HepG2 (cell line): ENCODE results near the gene TPRN. TPM values are rescaled to one million over a fixed set of nuclear protein-coding genes. Genes with fewer than 3 reads are reported as not detected.

ENCODE experiments used
- EZH2 ChIP-seq: conservative IDR thresholded peaks from 2 replicates; pipeline ENCODE4 v1.6.1; 2012; ENCODE audit warnings: mild to moderate bottlenecking, low read depth, low read length, moderate library complexity
- FOXC1 ChIP-seq: sonication (generic); formaldehyde crosslinking; IDR thresholded peaks from 2 replicates; pipeline ENCODE4 v1.8.0; 2022; ENCODE audit warnings: mild to moderate bottlenecking, missing genetic modification reagents, borderline replicate concordance
- GLI4 ChIP-seq: sonication (generic); formaldehyde crosslinking; IDR thresholded peaks from 2 replicates; pipeline ENCODE4 v1.5.1; 2020; ENCODE audit warnings: missing genetic modification reagents, mild to moderate bottlenecking, moderate library complexity, borderline replicate concordance
- HCFC1 ChIP-seq: fragments of 150-350 bp; IDR thresholded peaks from 2 replicates; pipeline ENCODE4 v1.6.1; 2014; ENCODE audit warnings: low read depth, low read length
- SNRNP70 ChIP-seq: fragments of 200-400 bp; formaldehyde crosslinking; IDR thresholded peaks from 2 replicates; pipeline ENCODE4 v1.6.1; 2017; ENCODE audit warnings: mild to moderate bottlenecking, low read depth, low read length, moderate library complexity
- ZNF383 ChIP-seq: sonication (generic); formaldehyde crosslinking; IDR thresholded peaks from 2 replicates; pipeline ENCODE4 v1.4.0; 2020; ENCODE audit warnings: missing genetic modification reagents, mild to moderate bottlenecking, borderline replicate concordance
- ZNF703 ChIP-seq: sonication (generic); formaldehyde crosslinking; IDR thresholded peaks from 2 replicates; pipeline ENCODE4 v1.5.1; 2020; ENCODE audit warnings: missing genetic modification reagents, mild to moderate bottlenecking, moderate library complexity, borderline replicate concordance
- ZNF746 ChIP-seq: sonication (generic); formaldehyde crosslinking; IDR thresholded peaks from 2 replicates; pipeline ENCODE4 v1.8.0; 2022; ENCODE audit warnings: mild to moderate bottlenecking, missing genetic modification reagents
- ZNF883 ChIP-seq: sonication (generic); formaldehyde crosslinking; IDR thresholded peaks from 2 replicates; pipeline ENCODE4 v1.5.1; 2020; ENCODE audit warnings: mild to moderate bottlenecking, missing genetic modification reagents; ENCODE audit errors: not compliant biosample characterization
- ZNF891 ChIP-seq: sonication (generic); formaldehyde crosslinking; IDR thresholded peaks from 2 replicates; pipeline ENCODE4 v1.5.0; 2020; ENCODE audit warnings: mild to moderate bottlenecking, missing genetic modification reagents
- polyA plus RNA-seq, 8 experiments: library from polyadenylated mRNA; depleted of rRNA in 3 of 8; stranded (reverse) in 7 of 8; unstranded in 1 of 8; fragments of >200 nt; fragmentation: Illumina TruSeq in 4 of 8; extraction: Trizol in 4 of 8; gene quantifications; 2 replicates each; pipeline versions ENCODE4 v1.2.1 to v1.2.3, GENCODE V29; 2011 to 2016; ENCODE audit warnings: low read depth in 4 of 8, missing spikeins in 1 of 8, mixed read lengths in 1 of 8; ENCODE audit not compliant: insufficient read depth in 1 of 8
- total RNA-seq, 5 experiments: library from RNA; depleted of rRNA; stranded (reverse); fragments of >200 nt; fragmentation: Illumina TruSeq; extraction: Trizol; gene quantifications; 2 replicates each; pipeline ENCODE4 v1.2.3, GENCODE V29; 2016; ENCODE audit warnings: low read depth in 1 of 5
- TF ChIP-seq, protein P1 (sequence below): IDR thresholded peaks from 2 replicates; pipeline ENCODE4 v1.6.1; 2016; ENCODE audit warnings: missing genetic modification reagents, missing compliant biosample characterization
- TF ChIP-seq, protein P2 (sequence below): sonication (generic); formaldehyde crosslinking; IDR thresholded peaks from 2 replicates; pipeline ENCODE4 v1.5.0; 2020; ENCODE audit warnings: missing genetic modification reagents
- TF ChIP-seq, protein P3 (sequence below): sonication (generic); formaldehyde crosslinking; IDR thresholded peaks from 2 replicates; pipeline ENCODE4 v1.4.0; 2020; ENCODE audit warnings: low read depth, mild to moderate bottlenecking, missing genetic modification reagents
- TF ChIP-seq, protein P4 (sequence below): sonication (generic); formaldehyde crosslinking; IDR thresholded peaks from 2 replicates; pipeline ENCODE4 v1.4.0; 2020; ENCODE audit warnings: missing genetic modification reagents
- TF ChIP-seq, protein P5 (sequence below): sonication (generic); formaldehyde crosslinking; IDR thresholded peaks from 2 replicates; pipeline ENCODE4 v1.5.0; 2020; ENCODE audit warnings: mild to moderate bottlenecking, missing genetic modification reagents

The TPRN gene
- total and polyA plus RNA-seq, 2 of the 13 experiments (the other 11 are each of a cell fraction or from before 2014, with no cell fraction given): 10.1 to 19.2 TPM

DNA sequence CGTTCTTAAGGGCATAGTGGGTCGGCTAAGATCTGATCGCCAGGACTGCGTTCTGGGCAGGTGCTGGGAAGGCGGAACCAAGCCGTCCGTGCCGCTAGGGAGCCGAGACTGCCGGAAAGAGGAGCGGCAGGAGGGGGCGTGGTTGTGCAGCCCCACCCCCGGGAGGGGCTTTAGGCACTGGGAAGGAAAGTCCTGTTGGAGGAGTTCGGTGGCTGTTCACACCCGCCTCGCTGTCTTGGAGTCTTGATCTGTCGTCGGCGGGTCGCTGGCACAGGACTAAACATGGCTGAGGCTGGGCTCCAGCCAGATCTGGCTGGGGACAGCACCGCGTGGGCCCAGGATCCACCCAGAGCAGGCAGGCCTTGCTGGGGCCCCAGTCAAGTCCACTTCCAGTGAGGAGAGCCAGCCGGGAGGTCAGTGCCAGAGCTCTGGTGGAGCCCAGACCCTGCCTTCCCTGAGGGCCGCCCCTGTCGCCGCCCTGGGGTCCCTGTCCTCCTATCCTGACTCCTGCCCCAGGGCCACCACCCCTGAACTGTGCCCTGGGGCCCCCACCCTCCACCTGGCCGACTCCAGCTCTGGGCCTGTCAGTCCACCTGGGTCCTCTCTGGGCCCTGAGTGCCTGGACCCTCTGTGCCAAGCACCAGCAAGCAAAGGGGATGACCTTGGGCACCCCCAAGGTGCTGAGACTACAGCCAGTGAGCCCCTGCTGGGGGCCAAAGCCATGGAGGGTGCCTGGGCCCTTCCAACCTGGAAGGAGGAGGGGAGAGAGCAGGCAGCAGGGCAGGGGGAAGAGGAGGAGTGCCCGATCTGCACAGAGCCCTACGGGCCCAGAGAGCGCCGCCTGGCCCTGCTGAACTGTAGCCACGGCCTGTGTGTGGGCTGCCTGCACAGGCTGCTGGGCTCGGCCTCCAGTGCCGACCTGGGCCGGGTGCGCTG is 17.0 kb upstream of the TPRN start (continued):
- TF ChIP-seq, protein P1, sequence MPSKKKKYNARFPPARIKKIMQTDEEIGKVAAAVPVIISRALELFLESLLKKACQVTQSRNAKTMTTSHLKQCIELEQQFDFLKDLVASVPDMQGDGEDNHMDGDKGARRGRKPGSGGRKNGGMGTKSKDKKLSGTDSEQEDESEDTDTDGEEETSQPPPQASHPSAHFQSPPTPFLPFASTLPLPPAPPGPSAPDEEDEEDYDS: peak; percentile 91
- no peak for TF ChIP-seq EZH2
- peak; percentile 69; the same call in 1 of the 2 replicates for TF ChIP-seq GLI4 (CRISPR knock-in tag)
- TF ChIP-seq ZNF746: peak; percentile 32; the same call in 1 of the 2 replicates
- no peak; the same call in 1 of the 2 replicates for TF ChIP-seq HCFC1
- TF ChIP-seq SNRNP70: no peak
- no peak for TF ChIP-seq ZNF703 (CRISPR knock-in tag)
- TF ChIP-seq, protein P2, sequence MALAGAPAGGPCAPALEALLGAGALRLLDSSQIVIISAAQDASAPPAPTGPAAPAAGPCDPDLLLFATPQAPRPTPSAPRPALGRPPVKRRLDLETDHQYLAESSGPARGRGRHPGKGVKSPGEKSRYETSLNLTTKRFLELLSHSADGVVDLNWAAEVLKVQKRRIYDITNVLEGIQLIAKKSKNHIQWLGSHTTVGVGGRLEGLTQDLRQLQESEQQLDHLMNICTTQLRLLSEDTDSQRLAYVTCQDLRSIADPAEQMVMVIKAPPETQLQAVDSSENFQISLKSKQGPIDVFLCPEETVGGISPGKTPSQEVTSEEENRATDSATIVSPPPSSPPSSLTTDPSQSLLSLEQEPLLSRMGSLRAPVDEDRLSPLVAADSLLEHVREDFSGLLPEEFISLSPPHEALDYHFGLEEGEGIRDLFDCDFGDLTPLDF (CRISPR knock-in tag): no peak
- TF ChIP-seq, protein P3, sequence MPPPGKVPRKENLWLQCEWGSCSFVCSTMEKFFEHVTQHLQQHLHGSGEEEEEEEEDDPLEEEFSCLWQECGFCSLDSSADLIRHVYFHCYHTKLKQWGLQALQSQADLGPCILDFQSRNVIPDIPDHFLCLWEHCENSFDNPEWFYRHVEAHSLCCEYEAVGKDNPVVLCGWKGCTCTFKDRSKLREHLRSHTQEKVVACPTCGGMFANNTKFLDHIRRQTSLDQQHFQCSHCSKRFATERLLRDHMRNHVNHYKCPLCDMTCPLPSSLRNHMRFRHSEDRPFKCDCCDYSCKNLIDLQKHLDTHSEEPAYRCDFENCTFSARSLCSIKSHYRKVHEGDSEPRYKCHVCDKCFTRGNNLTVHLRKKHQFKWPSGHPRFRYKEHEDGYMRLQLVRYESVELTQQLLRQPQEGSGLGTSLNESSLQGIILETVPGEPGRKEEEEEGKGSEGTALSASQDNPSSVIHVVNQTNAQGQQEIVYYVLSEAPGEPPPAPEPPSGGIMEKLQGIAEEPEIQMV (CRISPR knock-in tag): 0 out of 2 replicates have a peak, but pooled peaks have one; percentile 23
- peak; percentile 10 for TF ChIP-seq ZNF883 (CRISPR knock-in tag)
- TF ChIP-seq, protein P4, sequence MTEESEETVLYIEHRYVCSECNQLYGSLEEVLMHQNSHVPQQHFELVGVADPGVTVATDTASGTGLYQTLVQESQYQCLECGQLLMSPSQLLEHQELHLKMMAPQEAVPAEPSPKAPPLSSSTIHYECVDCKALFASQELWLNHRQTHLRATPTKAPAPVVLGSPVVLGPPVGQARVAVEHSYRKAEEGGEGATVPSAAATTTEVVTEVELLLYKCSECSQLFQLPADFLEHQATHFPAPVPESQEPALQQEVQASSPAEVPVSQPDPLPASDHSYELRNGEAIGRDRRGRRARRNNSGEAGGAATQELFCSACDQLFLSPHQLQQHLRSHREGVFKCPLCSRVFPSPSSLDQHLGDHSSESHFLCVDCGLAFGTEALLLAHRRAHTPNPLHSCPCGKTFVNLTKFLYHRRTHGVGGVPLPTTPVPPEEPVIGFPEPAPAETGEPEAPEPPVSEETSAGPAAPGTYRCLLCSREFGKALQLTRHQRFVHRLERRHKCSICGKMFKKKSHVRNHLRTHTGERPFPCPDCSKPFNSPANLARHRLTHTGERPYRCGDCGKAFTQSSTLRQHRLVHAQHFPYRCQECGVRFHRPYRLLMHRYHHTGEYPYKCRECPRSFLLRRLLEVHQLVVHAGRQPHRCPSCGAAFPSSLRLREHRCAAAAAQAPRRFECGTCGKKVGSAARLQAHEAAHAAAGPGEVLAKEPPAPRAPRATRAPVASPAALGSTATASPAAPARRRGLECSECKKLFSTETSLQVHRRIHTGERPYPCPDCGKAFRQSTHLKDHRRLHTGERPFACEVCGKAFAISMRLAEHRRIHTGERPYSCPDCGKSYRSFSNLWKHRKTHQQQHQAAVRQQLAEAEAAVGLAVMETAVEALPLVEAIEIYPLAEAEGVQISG: no peak; the same call in 1 of the 2 replicates
- TF ChIP-seq ZNF891 (CRISPR knock-in tag): peak; percentile 17; the same call in 1 of the 2 replicates
- peak; percentile 33; the same call in 1 of the 2 replicates for TF ChIP-seq ZNF383 (CRISPR knock-in tag)
- TF ChIP-seq, protein P5, sequence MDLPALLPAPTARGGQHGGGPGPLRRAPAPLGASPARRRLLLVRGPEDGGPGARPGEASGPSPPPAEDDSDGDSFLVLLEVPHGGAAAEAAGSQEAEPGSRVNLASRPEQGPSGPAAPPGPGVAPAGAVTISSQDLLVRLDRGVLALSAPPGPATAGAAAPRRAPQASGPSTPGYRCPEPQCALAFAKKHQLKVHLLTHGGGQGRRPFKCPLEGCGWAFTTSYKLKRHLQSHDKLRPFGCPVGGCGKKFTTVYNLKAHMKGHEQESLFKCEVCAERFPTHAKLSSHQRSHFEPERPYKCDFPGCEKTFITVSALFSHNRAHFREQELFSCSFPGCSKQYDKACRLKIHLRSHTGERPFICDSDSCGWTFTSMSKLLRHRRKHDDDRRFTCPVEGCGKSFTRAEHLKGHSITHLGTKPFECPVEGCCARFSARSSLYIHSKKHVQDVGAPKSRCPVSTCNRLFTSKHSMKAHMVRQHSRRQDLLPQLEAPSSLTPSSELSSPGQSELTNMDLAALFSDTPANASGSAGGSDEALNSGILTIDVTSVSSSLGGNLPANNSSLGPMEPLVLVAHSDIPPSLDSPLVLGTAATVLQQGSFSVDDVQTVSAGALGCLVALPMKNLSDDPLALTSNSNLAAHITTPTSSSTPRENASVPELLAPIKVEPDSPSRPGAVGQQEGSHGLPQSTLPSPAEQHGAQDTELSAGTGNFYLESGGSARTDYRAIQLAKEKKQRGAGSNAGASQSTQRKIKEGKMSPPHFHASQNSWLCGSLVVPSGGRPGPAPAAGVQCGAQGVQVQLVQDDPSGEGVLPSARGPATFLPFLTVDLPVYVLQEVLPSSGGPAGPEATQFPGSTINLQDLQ: no peak
- TF ChIP-seq FOXC1: 0 out of 2 replicates have a peak, but pooled peaks have one; percentile 57
